Measurements from ENCODE around the gene SAFB.

DNA sequence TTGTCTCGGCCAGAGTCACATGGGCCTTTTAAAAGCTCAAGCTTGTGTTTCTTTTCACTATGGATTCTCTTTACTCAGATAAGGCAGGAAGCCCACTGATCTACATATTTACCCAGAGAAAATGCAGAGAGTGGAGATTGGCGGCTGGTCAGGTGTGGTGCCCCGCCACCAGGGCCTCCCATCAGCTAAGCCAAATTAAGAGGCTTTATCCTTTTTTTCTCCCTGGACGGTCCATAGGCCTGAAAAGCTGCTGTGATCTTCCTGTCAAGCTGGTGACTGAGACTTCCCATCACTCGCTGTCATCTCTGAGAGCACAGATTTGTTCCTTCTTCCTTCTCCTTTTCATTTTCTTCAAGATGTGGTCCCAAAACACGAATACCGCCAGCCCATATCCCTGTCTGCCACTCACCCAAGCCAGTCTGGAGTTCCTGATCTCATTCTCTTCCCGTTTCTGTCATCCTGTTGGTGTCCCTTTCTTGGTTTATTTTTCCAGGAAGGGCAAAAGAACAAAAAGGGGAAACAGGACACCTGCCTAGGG lies 1.9 kb downstream of the SAFB start:
- TF ChIP-seq POLR2A (IDR thresholded peaks at IDR 0.05; ENCODE audit: low read depth, low read length) (no peak; the same call in 1 of the 2 replicates), POLR2AphosphoS5 (IDR thresholded peaks at IDR 0.05; ENCODE audit: low read depth, low read length) (no peak)
